HG03442 (cell line): ENCODE data around the gene HIRIP3.
"Not testable (repeated sequence)": the region's sequence is repeated elsewhere in the genome, so short reads cannot be mapped to it uniquely, and the experiment has no call there.

Experiments used
- ATAC-seq: cut with Tn5 transposase; IDR thresholded peaks from one replicate; pipeline ENCODE4 v1.9.1; 2021; ENCODE audit warnings: mild to moderate bottlenecking, moderate library complexity; ENCODE audit not compliant: unreplicated experiment

The HIRIP3 gene

GRCh38 chr16:30017277-30017656, 21.9 kb upstream of the HIRIP3 start:
- no peak for ATAC-seq

DNA sequence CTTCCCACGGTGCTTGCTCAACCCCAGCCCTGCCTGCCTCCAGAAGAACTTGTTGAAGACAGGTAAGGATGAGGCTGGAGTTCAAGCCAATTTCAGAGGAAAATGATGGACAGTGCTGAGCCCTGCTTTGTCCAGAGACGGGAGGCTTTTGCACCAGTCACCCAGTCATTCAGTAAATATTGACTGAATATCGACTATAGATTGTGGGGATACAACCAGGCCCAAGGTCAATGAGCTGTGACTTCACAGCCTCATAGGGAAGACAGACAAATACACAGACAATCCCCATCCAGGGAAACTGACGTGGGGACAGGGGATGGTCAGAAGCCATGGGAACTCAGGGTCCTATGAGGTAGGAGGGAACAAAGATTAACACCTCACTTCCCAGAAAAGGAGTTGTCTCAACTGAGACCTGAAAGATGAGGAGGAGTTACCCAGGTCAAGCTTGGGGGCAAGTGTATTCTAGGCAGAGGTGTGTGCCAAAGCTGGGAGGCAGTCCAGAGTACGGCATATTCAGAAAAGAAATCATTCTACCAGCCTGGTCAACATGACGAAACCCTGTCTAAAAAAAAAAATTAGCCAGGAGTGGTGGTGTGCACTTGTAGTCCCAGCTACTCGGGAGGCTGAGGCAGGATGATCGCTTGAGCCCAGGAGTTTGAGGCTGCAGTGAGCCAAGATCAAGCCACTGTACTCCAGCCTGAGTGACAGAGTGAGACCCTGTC, 21.3 kb upstream of the HIRIP3 start:
- no peak for ATAC-seq

DNA sequence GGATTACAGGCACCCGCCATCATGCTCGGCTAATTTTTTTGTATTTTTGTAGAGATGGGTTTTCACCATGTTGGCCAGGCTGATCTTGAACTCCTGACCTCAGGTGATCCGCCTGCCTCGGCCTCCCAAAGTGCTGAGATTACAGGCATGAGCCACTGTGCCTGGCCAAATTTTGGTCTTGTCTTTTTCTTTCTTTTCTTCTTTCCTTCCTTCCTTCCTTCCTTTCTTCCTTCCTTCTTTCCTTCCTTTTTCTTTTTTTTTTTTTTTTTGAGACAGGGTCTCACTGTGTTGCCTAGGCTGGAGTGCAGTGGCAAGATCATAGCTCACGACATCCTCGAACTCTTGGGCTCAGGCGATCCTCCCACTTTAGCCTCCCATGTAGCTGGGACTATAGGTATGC, 20.0 kb upstream of the HIRIP3 start:
- ATAC-seq = not testable (repeated sequence)

GRCh38 chr16:30012598-30012997, 17.2 kb upstream of the HIRIP3 start:
- ATAC-seq = not testable (repeated sequence)

DNA sequence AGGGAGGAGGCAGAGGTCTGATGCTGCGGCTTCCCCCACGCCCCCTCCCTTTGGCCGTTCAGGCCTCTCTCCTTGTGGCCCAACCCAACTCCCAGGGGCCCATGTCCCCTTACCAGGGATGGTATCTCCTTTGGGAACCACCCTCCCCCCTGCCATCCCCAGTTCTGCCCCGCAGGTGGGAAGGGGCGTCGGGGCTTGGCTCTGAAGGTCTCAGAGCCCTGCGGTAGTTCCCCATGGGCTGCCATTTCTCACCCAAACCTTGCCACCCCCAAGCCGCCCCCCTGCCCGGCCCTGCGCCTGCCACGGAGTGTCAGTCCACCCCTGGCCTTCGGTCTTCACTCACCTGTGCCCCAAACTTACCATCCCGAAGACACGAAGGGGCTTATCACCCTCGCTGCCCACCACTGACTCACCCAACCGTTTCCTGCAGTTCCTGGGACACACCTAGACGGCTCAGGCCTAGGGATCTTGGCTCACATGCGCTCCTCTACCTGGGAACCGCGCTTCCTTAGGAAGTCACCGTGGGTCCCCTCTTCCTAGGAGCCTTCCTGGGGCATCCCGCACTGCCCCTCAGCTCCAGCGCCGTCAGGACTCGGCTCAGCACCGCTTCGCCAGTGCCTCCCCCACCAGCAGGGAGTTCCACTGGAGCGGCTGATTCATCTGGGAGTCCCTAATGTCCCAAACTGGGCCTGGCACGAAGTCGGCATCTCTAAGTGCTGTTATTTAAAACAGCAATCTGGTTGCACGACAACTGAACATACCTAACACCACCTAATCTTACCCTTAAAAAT, 16.5 kb upstream of the HIRIP3 start:
- ATAC-seq = no peak

DNA sequence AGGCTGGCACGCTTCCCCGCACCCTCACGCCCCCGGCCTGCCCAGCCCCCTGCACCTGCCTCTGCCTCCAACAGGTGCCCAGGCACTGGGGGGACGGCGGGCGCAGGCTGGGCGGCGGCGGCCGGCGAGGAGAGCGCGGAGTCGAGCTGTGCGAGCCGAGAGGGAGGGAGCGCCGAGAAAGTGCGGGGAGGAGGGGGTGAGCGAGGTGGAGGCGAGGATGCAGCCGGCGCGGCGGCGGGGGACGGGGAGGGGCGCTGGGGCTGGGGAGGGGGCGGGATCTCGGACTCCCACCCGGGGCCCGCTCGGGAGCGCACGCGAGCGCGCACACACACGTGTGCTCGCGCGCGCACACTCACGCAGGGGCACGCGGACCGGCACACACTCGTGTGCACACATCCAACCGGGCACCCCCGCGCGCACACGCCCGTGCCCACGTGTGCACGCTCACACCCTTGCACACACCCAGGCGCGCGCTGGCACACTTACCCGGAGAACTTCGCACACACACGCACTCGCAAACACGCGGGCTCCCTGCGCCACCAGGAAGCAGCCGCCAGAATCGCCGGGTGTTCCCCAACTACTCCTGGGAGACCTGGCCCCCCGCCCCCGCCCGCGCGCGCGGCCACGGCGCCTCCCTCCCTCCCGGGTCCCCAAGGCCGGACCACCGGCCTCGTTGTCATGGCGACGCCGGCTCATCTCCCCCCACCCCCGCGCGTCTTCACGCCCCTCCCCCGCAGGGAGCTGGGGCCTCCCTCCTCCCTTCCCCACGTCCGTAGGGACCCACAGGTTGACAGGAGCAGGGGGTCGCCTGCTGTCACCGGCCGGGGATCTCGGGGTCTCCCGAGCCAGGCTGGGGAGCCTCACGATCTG, 15.7 kb upstream of the HIRIP3 start, which contains the start of gene DOC2A:
TSS of gene DOC2A (minus strand) at position 184 of the 870 bp plus-strand sequence. CDS start 805 bp downstream, outside the sequence.
- no peak for ATAC-seq

- no peak for ATAC-seq
Measured at GRCh38 chr16:30009990-30010843, 14.8 kb upstream of the HIRIP3 start.

DNA sequence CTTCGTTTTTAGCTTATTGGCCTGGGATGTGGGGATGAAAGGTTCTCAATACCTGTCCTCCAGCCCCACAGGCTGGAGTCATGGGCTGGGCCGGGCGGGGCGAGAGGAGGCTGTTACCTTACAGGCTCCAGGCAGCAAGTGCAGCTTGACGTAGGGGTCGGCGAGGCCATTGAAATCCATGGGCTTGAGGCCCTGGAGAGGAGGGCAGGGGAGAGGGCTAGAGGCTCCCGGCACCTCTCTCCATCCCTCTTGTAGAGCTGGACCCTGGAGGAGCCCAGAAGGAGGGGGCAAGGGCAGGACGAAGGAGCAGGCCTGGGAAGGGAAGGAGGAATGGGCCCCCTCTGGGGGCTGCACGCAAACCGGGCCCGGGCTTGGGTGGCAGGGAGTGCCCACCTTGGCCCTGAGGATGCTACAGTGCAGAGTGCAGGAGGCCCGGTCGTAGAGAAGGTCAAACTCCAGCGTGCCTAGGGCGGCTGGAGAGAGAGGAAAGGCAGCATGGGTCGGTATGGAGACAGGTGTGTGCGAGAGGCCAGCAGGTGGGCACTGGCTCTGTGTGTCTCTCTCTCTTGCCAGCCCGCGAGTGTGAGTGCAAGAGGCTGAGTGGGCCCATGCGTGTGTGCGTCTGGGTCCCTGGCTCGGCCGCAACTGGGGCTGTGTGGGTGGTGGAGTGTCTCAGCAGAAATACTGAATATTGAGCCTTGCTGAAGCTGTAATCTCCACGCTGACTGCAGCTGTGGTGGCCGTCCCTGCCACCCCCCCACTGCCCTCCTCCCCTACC, 13.9 kb upstream of the HIRIP3 start:
- no peak for ATAC-seq

DNA sequence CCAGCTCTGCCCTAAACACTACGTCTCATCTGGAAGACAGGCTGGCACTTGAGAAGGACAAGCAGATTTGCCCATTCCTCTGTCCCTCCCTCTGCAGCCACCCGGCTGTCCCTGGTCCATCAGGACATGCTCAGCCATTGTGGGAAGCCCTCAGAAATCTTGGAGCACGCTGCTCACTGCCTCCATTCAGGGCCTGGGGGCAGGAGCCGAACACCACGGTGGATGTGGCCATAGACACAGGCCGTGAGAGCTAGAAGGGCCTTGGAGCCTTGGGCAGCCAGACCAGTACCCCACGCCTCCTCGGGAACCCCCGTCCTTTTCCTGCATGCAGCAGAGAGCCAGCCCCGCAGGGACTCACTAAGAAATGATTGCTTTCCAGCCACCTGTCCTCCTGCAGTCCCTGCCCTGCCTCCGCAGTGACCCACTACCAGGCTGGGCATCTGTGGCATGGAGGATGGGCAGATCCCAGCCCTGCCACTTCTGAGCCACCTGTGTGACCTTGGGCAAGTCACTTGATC, 12.0 kb upstream of the HIRIP3 start:
- ATAC-seq = no peak

DNA sequence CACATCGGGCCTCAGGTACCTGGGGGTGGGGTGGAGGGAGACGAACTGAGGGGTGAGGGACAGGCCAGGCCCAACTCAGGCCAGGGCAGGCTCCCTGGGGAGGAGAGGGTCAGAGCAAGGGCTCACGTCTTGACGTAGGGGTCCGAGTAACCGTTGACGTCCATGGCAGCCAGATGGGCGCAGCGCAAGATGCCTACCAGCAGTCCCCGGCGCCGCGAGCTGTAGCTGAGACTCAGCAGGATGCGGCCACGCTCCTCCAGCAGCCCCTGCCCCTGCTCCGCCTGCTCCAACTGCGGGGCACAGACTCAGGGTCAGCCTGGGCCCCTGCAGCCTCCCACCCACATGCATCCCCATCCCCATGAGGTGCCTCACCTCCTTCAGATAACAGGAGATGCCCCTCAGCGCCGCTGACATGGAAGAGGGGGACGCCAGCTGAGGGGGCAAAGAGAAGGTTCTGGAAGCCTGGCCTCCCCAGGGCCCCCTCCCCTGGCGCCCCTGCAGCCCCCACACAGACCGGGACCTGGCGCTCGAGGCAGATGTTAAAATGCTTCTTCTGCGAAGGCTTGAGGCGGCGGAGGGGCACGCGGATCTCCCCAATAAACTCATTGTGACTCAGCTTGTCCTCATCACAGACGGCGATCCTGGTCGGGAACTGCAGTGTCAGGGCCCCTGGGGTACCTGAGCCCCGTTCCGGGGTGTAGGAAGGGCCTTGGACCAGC, 11.4 kb upstream of the HIRIP3 start:
- no peak for ATAC-seq

- no peak for ATAC-seq
Measured at GRCh38 chr16:30006095-30006473, 10.7 kb upstream of the HIRIP3 start.

DNA sequence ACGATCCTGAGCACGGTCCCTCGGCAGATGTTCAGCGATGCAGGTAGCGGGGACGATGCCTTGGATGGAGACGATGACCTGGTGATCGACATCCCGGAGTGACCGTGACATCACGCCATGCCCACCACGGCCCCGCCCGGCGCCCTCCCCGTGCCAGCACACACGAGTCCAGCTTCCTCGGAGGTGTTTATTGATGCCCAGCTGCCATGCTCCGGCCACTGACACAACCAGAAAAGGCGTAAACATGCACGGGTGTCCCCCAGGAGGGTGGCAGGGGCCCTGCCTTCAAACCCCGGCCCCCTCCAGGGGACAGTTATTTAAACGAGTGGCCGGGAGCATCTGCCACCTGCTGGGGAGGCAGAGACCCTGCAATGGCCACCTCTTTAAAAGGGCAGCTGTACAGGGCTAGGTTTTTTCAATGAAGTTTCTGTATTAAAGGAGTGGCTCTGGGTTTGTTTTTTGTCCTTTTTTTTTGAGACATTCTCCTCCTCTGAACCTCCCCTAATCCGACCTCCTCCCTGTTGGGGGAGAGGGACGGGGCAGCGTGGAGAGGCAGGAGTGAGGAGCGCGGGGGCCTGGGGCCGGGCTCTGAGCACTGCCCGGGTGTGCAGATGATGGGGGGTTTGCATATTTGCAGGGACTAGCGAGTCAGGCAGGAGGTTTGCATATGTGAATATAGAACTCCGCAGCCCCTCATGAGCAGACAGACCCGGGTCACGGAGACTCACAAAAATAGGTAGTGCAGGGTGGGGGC, 10.1 kb upstream of the HIRIP3 start:
- no peak for ATAC-seq

DNA sequence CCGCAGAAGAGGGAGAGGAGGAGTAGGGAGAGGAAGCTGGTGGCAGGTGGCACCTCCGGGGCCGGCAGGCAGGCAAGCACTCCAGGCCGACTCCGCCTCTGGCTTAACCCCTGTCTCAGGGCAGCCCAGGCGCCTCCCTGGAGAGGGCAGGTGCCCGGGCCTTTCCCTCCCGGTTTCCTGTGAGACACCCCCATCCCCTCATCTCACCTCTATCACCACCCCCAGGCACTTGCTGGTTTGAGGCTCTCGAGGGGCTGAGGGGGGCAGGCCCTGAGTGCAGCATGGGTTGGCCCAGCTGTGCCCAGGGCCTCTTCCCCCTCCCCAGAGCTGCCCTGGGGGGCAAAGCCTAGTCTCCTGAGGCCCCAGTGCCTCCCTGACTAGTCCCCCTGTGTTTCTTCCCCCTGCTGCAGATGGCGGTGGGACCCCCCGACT, 9.4 kb upstream of the HIRIP3 start:
- no peak for ATAC-seq

GRCh38 chr16:30004424-30004776, 9.0 kb upstream of the HIRIP3 start:
- no peak for ATAC-seq

- ATAC-seq = no peak
Measured at GRCh38 chr16:30003670-30004423, 8.4 kb upstream of the HIRIP3 start.

DNA sequence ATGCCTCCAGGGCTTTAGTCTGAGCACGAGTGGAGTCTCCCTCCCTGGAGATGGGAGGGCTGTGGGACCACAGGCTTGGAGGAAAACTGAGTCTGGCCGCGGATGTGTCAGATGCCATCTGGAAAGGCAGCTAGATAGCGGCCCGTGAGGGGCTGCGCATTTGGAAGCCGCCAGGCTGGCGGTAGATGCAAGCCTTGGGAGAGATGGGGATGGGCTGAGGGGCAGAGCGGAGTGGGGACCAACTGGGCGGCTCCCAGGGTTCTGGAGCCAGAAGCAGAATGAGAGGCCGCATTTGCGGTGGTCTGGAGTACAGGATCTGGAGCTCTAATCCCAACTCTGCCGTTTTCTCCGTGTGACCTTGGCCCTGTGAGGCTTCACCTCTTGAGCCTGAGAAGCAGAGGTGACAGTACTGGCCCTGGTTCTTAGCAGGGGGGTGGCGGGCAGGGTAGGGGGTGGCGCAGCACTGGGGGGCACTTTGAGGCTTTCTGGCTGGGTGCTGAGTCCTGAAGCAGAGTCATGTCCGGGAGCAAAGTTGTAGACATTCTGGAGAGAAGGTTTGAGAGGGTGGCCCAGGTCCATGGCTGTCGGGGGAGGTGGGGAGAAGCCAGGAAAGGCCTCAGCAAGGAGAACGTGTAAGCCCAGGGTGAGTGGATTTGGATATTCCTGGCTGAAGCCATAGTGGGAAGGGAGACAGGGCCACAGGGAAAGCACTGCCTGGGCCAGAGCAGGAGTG, 7.4 kb upstream of the HIRIP3 start:
- no peak for ATAC-seq
